NCI-H1105 treated with DMSO at 0.1 percent for 48 hours (cell line): ENCODE measurements around the gene SRSF7.
"Not testable (repeated sequence)": the region's sequence is repeated elsewhere in the genome, so short reads cannot be mapped to it uniquely, and the experiment has no call there.

Experiments
- DNase-seq: peaks from one replicate; lab custom pipeline; 2025; lab: John Stamatoyannopoulos, UW

SRSF7 gene

DNA sequence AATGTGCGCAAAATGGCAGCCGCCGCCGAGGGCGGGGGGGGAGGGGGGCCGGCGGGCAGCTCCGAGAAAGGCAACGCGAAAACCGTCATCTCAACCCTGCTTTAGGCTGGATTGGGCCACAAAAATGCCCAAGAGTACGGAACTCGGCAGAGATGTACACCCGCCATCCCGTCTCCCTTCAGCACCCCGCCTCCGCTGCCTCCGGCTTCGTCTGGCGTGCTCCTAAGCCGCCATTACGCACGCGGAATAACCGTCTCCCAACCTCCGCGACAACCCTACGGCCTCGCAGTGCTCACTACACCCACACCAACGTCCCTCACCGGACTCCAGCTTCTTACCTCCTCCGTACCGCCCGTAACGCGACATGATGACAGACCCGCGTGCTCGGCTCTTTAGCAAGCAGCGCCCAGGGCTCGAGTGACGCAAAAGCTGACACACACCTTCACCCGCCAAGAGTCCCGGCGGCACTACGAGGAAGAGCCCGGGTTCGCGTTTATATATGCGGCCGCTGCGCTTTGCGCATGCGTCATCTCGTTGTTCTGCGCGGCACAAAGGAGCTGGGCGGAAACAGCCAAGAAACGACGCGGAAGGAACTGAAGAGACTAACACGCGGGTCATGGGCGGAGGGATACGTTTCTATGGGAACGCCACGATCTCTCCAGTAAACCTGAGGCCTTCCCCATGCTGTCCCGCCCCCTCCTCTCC, at the start of gene SRSF7:
Gene SRSF7, minus strand, starts transcription at position 471 of the 705 bp plus-strand sequence. Its CDS starts 105 bp downstream, at position 366.
- DNase-seq: peak; percentile 96

DNA sequence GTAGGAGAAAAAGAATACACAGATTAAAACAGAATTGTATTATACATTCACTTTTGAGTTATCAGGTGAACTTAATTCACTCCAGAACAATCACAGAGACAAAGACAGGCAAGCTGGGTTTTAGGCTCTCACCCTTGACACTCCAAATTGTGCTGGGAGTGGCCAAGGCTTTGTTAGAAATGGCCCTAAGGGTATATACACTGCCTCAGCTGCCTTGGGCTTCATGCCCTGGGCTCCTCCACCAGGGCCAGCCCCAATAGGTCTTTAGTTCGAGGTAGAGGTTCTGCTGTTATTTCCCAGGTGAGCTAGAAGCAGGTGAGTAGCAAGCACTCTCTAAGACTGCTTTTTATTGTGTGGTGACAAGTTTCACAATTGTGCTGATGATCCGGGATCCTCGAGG, 46.8 kb upstream of the SRSF7 start:
- DNase-seq: no peak

DNA sequence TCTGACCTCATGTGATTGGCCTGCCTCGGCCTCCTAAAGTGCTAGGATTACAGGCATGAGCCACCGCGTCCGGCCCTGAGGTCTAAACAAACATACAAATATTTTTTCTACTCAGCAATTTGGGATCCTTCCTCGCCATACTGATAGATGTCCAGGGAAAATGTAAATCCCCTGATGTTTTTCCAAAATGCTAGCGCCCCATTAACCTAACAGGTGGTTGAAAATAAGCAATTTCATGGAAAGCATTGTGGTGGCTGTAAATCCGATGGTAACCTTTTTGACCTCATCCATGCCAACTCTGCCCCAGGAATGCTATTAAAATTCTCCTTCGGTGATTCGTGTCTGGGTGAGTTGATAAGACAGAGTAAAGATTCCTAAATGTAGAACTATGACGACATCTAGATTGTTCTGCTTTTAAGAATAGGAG, 46.1 kb upstream of the SRSF7 start:
- DNase-seq: no peak

- not testable (repeated sequence) for DNase-seq
Observed at GRCh38 chr2:38795016-38795415, 43.9 kb upstream of the SRSF7 start.

DNA sequence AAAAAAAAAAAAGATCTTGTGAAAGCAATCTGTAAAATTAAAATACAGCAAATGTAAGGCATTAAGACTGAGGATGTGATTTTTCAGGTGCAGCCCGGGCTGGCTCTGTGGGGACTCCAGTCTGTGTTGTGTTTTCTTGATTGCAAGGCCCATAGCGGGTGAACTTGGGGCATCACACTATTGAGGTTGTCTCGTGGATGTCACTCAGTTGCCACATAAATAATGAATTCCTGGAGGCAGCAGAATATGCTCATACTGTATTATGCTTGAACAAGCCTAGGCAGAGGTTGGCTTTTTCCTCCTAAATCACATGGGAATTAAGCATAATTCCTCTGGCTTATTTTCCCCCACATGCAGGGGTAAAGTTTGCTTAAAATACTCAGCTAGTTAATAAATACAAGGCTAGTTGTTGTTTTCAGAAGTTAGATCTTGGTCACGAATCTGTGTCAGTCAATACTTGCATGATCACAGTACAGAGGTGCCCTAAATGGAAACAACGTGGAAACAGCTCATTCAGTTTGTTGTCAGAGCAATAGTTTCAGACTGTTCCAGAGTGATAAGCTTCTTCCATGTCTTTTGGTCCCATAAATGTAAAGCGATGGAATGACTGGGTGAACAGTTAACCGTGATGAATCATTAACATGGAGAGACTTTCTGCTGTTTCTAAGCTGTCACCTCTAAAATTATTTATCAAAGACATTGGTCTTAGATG, 43.2 kb upstream of the SRSF7 start:
- DNase-seq: no peak

DNA sequence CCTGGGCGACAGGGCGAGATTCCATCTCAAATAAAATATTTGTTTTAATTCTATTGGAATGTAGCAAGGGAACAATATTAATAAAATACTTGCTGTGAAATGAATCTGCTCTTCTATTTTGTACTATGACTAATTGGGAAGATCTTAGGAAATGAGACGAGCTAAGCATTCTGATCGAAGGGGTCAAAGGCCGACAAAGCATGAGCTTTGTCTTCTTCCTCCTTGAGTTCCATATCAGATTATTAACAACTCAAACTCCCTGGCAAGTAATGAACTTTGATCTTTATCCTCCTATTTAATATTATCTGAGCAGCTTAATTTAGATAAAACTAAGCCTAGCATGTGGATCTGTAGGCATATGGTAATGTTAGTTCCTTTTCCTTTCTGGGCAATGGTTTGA, 42.4 kb upstream of the SRSF7 start:
- DNase-seq: no peak

DNA sequence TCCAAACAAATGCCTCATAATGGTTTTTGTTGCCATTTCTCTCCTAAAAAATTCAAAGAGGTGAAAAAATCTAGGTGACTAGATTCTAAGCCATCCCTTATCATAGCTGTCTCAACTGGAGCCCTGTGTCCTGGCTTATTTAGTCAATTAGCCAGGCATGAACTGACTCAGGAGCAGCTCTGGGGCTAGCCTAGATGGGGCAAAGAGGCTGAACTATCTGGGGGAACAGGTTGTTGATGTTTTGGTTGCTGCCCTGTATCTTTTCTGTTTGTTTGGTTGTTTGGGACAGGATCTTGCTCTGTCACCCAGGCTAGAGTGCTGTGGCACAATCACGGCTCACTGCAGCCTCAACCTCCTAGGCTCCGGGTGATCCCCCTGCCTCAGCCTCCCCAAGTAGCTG, 41.6 kb upstream of the SRSF7 start:
- no peak for DNase-seq

GRCh38 chr2:38792321-38792720, 41.2 kb upstream of the SRSF7 start:
- DNase-seq: not testable (repeated sequence)

GRCh38 chr2:38791744-38792143, 40.6 kb upstream of the SRSF7 start:
- no peak for DNase-seq

GRCh38 chr2:38789691-38790090, 38.5 kb upstream of the SRSF7 start:
- no peak for DNase-seq

DNA sequence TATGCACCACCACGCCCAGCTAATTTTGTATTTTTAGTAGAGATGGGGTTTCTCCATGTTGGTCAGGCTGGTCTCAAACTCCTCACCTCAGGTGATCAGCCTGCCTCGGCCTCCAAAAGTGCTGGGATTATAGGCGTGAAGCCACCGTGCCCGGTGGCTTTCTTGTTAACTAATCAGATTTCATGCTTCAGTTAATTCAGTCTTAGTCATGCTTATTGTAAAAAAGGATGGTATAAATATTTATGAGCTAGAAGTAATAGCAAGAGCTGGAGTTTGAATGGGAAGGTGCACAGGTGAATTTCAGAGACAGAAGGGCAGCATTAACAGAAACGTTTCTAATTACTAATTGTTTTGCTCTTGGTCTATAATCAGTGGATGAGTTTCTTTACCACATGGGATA, 37.1 kb upstream of the SRSF7 start:
- DNase-seq: no peak

- DNase-seq: no peak
Observed at GRCh38 chr2:38783586-38783985, 32.4 kb upstream of the SRSF7 start.

DNA sequence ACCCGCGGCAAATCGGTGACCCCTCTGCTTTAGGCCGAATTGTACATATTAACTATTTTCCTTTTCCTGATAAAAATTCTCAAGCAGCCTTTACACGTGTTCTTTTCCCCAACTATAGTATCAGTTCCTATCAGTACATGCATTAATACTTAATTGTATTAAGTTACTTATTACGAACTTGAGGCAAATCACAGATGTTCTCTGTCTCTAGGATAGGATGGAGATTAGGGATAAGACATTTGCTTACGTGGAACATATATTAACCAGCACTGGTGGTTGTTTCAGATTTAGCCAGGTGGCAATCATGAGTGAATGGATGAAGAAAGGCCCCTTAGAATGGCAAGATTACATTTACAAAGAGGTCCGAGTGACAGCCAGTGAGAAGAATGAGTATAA, 27.5 kb upstream of the SRSF7 start:
- DNase-seq: no peak

DNA sequence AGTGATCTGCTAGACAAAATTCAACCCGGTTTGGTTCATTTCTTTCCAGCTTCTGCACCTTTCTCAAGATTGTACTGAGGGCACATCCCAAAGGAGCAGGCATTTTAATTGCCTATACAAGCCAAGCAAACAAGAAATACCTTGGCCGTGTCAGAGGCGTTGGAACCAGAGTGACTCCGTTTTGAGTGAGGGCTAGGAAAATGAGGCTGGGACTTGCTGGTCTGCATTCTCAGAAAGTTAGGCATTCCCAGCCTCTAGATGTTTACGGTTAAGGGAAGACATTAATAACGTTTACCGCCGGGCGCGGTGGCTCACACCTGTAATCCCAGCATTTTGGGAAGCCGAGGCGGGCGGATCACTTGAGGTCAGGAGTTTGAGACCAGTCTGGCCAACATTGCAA, 25.4 kb upstream of the SRSF7 start:
- no peak for DNase-seq

- no peak for DNase-seq
Observed at GRCh38 chr2:38775921-38776225, 24.7 kb upstream of the SRSF7 start.

DNA sequence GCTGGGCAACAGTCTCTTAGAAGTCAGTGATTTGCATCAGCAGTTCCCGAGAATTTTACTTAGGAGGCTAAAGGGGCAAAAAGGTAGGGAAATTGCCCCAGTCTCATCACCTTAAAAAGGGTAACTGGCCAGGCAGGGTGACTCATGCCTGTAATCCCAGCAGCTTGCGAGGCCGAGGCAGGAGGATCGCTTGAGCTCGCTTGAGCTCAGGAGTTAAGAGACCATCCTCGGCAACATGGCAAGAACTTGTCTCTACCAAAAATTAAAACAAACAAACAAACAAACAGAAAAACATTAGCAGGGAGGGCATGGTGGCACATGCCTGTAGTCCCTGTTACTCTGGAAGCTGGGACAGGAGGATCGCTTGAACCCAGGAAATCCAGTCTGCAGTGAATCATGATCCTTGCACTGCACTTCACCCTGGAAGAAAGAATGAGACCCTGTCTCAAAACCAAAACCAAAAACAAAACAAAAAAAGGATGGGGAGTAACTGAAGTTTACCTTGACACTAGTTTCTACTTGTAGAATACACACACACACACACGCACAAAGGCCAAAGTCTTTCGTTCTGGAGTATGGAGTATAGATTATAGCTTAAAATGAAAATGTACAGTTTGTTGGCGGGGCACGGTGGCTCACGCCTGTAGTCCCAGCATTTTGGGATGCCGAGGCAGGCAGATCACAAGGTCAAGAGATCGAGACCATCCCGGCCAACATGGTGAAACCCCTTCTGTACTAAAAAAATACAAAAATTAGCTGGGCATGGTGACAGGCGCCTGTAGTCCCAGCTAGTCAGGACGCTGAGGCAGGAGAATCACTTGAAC, 24.1 kb upstream of the SRSF7 start:
- DNase-seq: no peak

DNA sequence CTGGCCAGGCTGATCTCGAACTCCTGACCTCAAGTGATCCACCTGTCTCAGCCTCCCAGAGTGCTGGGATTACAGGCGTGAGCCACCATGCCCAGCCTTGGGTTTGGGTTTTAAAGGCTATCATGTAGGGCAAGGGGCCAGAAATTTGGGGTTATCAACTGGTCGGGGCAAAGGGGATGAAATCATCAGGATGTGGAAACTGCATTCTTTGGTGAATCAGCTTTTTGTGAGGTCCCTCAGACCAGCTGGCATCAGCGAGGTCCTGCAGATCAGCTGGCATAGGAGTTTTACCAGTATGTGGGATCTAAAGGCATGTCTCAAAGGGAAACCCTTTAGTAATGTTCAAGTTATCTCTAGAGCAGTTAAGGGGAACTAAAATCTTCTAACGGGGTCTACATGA, 20.5 kb upstream of the SRSF7 start:
- no peak for DNase-seq

DNA sequence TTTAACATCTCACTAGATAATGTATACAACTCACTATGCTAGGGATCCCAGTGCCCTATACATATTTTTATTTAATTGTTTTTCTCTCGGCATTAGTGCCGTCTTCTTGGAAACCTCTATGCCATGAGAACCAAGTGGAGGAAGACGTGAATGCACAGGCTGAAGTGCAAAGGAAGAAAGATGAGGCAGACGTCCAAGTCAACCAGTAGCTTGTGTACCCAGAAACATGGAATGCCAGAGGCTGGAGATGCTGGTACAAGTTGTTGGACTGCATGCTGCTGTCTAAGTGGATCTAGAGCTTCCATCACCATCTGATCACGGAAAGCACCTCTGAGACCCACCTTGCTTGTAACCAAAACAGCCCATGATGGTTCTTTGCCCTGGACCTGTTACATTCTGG, 14.4 kb upstream of the SRSF7 start:
- no peak for DNase-seq

DNA sequence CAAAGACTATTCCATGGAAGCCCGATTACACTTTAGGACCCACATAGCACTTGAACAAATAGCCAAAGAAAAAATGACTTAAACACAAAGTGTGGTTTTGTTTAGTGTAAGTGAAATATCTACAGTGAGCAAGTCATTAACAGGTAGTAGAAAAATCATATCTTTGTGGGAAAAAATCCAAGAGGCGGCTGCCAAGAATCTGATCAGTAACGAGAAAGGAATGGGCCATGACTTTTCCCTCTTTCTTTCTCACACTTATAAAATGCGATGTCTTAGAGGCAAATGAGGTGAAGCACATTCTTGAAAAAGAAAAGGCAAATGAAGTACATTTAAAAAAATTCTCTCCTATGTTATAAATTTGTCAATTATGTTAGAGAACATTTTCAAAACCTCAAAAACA, 14.0 kb upstream of the SRSF7 start:
- no peak for DNase-seq

DNA sequence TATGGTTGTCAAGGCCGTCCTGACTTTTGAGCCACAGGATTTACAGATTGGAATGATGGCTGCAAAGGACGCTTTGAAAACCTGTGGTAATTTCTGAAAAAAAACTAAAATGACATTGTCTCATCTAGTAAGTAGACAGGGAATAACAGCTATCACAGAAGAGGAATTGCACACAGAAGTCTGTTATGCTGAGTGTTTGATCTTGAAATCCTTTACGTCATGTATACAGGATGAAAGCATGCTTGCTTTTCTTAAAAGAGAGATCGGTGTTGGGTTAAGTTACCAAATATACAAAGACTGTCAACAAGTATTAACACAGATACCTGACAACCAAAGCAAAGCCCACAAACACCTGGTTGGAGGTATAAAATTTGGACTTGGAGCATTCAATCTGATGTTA, 12.6 kb upstream of the SRSF7 start:
- no peak for DNase-seq

GRCh38 chr2:38763228-38763627, 12.1 kb upstream of the SRSF7 start:
- DNase-seq: no peak

DNA sequence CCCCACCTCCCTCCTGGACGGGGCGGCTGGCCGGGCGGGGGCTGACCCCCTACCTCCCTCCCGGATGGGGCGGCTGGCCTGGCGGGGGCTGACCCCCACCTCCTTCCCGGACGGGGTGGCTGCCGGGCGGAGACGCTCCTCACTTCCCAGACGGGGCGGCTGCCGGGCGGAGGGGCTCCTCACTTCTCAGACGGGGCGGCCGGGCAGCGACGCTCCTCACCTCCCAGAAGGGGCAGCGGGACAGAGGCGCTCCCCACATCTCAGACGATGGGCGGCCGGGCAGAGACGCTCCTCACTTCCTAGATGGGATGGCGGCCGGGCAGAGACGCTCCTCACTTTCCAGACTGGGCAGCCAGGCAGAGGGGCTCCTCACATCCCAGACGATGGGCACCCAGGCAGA, 4.7 kb upstream of the SRSF7 start:
- not testable (repeated sequence) for DNase-seq

DNA sequence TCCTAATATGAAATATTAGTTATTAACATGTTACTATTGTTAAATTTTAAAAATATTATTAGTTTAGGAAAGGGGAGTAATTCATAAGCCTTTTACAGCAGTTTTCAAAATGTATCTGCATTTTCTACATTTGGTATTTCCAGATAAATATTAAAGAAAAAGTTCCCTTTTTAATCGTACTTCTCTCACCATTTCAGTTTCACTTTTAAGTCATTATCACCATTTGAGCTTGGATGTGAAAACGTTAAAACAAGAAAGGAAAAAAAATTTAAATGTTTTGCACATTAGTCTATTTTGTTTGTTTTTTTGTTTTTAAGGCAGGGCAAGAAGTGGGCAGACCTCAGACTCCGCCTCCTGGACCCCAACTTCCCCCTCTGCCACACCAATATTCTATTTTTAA, 3.3 kb upstream of the SRSF7 start:
- DNase-seq: no peak
